RKO (cell line): ENCODE measurements around the gene DNAJC25.
A peak's percentile ranks its signal among the peaks of the same experiment; 100 is the strongest.

Experiments used
- DNase-seq: peaks from one replicate; pipeline ENCODE4 v3.0.0-alpha.2; 2016; ENCODE audit warnings: low spot score

The DNAJC25 gene

DNA sequence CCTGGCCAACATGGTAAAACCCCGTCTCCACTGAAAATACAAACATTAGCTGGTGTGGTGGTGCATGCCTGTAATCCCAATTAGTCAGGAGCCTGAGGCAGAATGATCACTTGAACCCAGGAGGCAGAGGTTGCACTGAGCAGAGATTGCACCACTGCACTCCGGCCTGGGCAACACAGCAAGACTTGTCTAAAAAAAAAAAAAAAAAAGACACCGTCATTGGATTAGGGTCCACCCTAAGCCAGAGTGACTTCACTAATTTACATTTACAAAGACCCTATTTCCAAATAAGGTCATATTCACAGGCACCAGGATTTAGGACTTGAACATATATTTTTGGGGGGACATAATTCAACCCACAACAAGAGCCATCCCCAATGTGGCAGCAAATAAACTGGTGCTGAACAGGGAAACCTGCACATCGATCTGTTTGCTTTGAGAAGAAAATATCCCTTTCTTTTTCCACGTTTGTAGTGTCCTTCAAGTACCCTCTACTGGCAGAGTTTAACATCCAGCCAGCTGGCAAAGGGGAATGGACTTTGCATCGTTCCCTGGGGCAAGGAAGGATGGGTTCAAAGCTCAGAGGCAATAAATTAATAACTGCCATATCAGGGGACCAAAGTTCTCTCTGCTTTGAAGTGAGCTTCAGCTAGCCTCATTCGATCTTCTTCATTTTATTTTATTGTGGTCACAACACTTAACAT lies 3.7 kb upstream of the DNAJC25 start:
- no peak for DNase-seq

DNA sequence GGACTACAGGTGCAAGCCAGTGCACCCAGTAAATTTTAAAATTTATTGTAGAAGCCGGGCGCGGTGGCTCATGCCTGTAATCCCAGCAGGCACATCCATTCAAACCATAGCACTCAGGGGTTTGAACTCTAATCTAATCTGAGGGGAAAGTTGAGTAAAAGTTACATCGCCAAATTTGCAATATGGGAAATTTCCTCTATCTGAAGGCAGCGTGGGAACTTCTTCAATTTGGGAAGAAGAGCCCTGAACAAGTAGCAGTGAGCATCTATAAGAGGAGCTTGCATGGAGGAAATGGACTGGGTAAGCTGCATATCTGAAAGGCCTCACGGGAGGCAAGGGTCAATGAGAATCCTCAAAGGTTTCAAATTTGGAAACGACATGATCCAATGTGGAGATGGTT lies 2.7 kb upstream of the DNAJC25 start:
- DNase-seq: no peak

DNA sequence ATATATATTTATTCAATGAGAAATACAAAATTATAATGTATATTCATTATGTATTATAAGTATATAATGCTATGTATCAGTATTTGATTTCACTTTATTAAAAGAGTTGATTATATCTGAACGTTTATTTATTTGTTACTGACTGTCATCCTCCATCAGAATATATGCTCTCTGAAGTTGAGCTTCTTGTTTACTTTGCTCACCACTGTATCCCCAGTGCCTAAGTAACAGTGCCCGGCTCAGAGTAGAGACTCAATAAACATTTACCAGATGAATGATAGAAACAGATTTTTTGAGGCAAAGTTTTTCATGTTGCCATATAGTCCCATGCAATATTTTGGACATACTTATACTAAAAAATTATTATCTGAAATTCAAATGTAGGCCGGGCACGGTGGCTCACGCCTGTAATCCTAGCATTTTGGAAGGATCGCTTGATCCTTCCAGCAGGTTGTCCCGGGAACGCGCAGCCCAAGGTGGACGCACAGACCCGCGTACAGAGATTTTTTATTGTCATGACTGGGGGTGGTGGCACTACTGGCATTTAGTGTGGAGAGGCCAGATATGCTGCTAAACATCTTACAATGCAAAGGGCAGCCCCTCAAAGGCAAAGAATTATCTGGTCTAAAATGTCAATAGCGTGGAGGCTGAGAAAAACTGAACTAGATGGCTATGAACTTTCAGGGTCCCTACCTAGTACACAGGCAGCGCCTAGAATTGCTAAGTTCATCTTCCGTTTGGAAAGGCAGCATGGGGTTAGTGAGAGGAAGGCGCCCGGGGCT lies 761 bp upstream of the DNAJC25 start:
- no peak for DNase-seq

DNA sequence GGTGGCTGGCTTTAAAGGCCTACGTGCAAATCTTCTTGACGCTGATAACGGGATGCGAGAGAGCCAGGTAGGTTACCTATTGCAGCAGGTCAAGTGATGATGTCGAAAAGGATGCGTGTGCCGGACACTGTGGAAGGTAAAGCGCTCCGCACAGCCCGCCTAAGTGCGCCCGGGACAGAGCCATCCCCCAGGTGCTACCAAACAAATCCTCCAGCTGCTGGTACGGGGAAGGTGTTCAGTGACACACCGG lies 245 bp upstream of the DNAJC25 start:
- DNase-seq: no peak

DNA sequence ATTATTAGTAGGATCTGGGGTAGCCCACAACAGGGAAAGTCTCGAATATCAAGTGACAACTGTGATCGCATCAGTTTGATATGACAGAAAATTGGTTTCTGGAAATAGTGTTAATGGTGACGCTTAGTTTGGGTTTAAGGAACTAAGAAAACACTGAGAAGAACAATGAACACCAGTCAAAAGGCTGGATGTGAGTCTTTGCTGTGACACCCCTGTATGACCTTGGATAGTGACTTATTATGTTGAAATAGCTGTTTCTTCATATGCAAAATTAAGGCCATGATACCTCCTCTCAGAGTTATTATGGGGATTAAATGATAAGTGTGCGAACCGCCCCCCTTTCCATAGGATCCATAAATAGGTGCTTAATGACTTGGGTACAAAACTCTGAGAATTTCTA lies 926 bp downstream of the DNAJC25 start:
- peak; percentile 62 for DNase-seq

DNA sequence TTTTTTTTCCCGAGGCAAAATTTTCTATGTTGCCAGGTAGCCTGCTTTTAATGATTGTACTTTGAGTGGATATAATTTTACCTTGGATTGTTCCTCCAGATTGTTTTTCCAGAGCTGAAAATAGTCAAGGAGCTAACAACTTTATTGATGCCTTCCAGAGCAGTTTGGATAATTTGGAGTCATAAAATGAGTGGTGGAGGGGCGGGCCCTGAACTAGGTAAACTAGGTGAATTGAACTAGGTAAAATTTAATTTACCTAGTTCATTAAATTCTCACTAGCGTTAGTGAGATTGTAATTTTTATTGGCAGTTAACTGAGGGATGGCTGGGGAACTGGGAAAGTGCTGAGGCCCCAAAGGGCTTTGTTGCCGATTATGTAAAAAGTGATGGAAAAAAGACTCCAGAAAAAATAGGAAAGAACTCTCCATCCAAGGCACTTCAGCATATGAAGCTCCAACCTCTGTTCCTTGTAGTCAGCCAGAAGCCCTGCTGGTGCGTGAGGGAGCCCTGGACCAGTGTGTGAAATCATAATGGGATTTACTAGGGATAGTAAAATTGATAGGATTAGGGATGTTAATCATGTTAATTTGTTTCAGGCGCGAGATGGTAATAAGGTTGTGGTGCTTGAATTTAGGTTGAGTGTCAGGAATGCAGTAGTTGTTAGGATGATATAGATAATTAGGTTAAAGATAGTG lies 1.7 kb downstream of the DNAJC25 start:
- peak; percentile 23 for DNase-seq

DNA sequence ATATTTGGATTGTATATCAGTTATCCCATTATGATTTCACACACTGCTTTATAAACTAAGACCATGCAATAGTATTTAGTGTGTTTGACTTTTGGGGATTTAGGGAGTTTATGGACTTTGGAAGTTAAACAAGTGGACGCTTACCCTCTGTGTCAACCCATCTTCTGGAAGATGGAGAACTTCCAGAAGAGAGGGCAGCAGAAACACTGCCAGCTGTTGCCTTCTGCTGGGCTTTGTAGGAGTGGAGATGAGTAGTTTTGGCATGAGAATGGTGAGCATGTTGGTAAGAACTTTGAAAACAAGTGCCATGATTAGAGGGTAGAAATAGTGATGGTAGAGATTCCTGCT lies 2.2 kb downstream of the DNAJC25 start:
- no peak for DNase-seq

DNA sequence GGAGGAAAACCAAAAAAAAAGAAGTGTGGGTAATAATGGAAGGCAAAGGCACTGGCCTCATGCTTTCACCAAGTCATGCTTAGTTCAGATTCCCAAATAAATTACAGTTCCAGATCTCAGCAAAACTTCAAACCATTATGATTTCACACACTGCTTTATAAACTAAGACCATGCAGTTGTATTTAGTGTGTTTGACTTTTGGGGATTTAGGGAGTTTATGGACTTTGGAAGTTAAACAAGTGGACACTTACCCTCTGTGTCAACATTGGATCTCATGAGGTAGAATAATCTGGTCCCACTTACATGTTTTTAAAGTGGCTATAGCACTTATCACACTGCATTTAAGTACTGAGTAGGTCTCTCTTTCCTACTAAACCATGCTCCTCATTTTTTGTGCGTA lies 3.7 kb downstream of the DNAJC25 start:
- DNase-seq: no peak

DNA sequence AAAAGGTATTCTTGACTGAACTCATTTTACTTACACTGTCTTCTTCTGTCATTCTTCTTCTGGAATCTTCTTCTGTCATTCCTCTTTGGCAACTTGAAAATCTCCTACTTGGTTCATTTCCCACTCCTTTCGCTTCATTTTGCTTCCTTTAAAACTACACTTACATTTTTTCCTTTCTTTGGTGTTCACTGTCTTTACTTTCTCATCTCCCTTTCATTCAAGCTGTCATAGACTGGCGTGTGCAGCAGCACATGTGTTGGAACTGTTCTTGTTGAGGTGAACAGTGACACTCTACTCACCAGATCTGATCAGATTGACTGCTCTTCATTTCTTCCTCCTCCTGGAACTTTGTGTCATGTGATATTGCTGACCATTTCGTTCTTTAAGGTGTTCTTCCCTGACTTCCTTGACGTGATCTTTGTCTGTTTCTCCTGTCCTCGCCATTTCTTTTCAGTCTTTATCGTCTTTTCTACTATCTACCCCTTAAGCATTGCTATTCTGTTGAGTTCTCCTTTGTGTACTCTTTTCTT lies 6.4 kb downstream of the DNAJC25 start:
- no peak for DNase-seq

DNA sequence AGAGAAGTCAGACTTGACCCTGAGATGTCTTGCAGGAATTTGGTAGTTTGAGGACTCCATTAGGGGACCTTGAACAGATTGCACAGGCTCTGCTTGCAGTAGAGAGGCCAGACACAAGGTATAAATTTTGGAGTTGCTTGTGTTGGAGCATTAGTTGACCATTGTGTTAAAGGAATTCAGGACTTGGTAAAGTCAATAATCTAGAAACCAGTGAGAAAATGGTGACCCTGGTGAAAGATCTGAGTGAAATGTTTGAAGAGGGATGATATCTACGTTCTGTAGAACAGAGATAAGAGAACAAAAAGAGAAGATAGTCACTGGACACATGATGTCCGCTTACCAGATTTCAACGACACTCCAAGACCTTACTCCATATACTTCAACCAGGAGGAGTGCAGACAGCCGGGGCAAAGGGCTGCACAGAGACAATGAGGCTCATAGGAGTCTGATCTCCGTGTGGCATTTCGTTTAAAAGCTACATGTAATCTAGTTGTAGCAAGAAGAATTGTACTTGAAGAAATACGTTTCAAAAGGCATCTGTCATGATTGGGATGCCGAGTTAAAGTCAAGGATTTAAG lies 13.2 kb downstream of the DNAJC25 start:
- DNase-seq: no peak

DNA sequence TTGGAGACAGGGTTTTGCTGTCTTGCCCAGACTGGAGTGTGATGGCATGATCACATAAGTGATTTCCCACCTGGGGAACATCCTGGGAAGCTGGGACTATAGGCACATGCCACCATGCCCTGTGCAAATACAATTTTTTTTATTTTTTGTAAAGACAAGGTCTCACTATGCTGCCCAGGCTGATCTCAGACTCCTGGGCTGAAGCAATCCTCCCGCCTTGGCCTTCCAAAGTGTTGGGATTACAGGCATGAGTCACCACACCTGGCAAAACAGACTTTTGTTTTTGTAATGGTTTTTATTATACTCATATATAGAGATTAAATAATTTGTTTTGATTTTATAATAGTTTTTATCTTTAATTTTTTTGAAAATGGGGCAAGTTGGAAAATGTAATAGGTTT lies 14.7 kb downstream of the DNAJC25 start:
- DNase-seq: no peak

DNA sequence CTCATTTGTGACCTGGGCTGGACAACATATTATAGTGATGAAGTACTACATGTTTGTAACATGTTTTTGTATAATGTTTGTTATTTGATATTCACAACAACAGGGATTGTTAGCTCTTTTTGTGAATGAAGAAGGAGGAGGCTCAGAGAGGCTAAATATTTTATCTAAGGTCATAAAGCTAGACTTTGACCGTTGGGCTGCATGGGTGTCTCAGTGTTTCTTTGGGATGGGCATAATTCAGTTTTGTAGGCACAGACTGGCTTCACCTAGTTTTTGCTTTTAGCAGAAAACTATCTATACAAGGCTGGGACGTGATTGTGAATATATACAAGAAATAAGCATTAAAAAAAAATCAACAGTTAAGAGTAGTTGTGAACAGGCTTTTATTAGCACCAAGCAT lies 15.3 kb downstream of the DNAJC25 start:
- no peak for DNase-seq

DNA sequence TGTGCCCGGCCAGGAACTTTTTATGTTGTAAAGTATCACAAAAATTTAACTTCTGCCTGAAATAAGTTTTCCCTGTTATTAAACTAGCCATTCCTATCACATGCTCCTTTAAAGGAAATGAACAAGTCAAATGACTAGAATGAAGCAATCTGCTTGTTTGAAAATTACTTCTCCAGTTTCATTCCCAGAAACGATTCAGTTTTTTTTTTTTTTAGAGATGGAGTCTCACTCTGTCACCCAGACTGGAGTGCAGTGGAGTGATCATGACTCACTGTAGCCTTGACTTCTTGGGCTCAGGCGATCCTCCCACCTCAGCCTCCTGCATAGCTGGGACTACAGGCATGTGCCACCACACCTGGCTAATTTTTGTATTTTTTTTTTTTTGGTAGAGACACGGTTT lies 16.9 kb downstream of the DNAJC25 start:
- no peak for DNase-seq

DNA sequence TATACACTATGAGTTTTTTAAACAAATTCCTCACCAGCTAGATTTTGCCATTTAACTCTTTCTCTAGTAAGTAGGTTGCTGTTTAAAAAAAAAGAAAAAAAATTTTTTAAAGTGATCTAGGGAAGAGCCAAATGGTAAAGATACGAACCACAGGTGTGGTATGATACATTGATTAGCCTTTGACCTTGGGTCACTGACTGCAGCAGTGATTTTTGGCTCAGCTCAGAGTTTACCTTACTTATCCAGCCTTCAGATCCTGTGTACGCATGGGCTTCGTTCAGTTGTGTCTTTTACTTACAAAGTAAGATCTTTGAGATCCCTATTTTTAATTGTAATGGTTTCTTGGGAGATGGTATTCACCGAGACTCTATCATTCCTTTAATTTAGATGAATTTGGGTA lies 17.9 kb downstream of the DNAJC25 start:
- DNase-seq: no peak

DNA sequence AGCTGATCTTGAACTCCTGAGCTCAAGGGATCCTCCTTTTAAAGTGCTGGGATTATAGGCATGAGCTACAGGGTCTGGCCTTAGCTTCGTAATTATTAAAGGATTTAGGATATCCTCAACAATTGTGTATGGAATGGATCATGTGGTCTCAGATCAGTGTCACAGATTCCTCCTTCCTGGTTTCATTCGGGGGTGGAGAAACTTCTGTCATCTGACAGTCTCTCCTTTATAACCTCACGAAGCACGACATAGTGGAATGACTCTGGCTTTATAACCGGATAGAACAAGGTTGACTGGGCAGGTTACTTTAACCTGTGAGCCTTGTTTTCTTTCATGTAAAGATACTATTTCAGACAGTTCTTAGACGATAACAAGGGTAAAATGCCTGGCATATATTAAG lies 25.9 kb downstream of the DNAJC25 start:
- DNase-seq: no peak

DNA sequence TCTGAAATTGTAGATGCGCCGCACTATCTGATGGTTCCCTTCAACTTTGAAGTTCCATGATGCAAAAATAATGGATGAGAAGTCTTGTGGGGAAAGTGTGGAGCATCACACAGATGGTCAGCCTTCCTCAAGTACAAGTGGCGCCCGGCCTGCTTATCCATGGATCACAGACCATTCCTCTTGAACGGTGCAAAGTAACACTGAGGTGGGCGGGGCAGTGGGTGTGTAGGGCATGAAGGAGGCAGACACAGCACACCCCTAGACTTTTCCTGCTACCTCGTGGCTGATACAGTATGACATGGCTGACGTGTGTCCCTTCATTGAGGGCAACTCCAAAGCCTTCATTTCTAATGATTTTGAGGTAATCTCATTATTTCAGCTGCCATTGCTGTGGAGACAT lies 27.8 kb downstream of the DNAJC25 start:
- no peak for DNase-seq

DNA sequence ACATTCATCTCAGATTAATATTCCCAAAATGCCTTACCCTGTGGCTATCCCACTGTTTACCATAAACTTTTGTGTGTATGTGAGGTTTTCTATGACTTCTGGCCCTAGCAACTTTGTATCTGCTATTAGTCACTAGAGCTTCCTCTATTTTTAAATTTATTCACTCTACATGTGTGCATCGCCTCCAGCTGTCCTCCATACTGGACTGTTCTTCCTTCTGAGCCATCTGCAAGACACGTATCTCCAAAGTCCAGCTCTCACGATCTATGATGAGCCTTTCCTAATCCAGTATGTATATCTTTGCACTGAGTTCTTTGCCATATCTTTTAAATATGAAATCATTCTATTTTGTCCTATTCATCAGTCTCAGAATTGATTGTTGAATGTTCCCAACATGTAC lies 28.6 kb downstream of the DNAJC25 start:
- DNase-seq: no peak

DNA sequence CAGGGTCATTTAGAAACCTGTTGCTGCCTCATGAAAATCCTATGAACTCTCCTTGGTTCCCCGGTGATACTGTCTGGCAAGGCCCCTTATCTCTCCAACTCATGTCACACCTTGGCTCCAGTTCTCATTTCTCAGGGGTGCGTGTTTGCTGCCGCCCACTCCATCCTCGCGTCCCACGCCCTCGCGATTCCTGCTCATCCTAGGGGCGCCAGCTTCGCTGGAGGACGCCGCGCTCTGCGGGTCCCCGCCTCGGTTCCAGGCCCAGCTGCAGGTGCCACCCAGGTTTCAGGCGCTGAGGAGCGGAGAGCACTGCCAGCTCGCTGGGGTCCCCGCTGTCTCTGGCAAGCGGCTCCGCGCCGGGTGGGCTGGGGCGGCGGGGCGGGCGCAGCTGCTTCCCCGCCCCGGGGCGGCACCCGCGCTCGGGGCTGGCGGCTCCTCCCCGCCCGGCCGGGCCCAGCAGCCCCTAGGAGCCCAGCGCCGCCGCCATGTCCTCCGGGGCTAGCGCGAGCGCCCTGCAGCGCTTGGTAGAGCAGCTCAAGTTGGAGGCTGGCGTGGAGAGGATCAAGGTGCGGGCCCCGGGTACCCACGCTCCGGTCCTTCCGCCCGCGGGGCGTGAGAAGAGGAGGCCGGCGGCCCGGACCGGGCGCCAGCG lies 30.1 kb downstream of the DNAJC25 start, which contains the start of gene GNG10:
TSS of gene GNG10 (plus strand) at position 456 of the 652 bp plus-strand sequence. CDS start at position 486, 30 bp downstream.
- DNase-seq: peak; percentile 71

DNA sequence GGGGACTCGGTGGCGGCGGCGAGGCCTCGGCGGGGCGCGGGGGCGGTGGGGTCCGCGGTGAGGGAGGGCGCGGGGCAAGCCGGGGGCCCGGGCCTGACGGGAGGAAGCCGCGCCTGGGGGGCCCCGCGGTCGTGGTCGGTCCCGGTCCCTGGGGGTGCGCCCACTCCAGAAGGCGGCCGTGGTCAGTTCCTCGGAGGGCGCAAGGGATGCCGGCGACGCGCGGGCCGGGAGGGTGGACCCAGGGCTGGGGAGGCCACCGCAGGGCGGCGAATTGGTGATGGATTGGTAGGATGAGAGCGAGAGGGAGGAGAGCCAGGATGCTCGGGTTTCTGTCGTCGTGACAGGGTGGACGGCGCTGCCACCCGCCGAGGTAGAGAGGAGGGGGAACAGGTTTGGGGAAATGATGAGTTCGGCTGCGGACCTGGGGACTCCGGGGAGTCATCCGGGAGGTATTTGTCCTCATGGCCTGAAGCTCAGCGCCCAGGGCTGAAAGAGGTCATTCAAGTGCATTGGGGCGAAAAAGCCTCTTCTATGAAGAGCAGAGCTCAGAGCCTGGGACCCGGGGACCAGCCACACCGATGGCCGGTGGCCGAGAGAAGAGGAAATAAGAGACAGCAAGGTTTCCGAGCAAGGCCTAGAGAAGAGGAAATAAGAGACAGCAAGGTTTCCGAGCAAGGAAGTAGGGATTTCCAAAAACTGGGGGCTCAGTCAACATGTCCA lies 30.8 kb downstream of the DNAJC25 start:
- peak; percentile 70 for DNase-seq

DNA sequence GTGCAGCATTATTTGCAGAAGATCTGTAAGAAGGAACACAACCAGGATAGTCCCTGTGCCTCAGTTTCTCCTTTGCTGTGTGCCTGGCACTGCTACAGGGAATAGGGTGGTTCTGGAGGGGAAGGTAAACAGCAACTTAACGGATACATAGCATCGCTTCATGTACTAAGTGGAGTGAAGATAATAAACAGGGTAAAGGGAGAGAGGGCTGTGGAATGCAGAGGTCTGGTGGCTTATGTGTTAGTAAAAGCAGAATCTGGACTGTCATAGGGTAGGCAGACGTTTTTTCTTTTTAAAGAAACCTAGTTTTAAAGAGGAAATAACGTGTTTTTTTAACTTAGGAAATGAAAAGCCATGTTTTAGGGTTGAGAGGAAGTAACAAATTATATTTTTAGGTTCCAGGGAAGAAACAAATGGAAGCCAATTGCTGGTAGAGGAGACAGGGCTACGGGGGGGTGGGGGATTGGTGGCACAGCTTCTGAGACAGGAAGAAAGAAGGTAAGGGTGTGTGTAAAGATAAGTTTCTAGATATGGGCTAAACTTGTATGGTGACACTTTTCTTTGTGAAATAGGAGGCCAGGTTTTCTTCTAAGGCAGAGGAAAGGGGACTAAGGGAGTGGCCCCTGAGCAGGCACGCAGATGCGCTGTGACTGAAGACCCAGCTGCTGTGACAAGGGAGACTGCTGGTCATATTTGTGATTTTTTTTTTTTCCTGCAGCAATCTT lies 31.6 kb downstream of the DNAJC25 start:
- DNase-seq: peak; percentile 18

DNA sequence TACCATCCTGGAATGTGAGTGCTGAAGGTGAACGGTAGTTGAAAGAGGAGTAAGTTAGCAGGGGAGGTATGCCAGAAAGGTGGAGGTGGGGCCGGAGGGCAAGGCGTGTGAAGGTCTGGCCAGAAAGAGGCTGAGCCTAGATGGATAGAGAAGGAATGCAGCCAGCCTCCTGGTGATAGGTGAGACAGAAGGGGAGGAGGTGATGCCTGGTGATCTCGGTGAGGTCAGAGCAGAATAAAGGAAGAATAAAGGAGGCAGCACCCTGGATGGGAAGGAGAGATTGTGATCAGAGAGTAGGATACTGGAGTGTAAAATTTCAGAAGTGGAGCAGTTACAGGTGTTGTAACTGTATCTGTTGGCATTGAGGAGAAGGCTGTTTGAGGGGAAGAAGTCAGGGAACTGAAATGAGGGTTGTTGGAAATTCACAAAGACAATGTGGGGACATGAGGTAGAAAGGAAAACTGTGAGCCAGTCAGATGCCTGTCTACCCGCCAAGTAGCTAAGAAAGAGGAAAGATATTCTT lies 32.2 kb downstream of the DNAJC25 start:
- DNase-seq: no peak
